K562 (cell line): ENCODE results near the gene ZNF593OS. TPM values are rescaled to one million over a fixed set of nuclear protein-coding genes. Genes with fewer than 3 reads are reported as not detected.

Source experiments
- CBFA2T3 ChIP-seq: fragments of 450-650 bp; IDR thresholded peaks from 2 replicates; pipeline ENCODE4 v1.6.1; 2017
- CEBPB ChIP-seq: fragments of 450-650 bp; IDR thresholded peaks from 2 replicates; pipeline ENCODE4 v1.6.1; 2016; ENCODE audit warnings: missing genetic modification characterization, missing compliant biosample characterization
- DACH1 ChIP-seq: fragments of 450-650 bp; IDR thresholded peaks from 2 replicates; pipeline ENCODE4 v1.6.1; 2018; ENCODE audit not compliant: partially characterized antibody
- E4F1 ChIP-seq: fragments of 250-450 bp; sonication (Bioruptor Pico); IDR thresholded peaks from 2 replicates; pipeline ENCODE4 v1.5.0; 2021; ENCODE audit warnings: mild to moderate bottlenecking, borderline replicate concordance
- EZH2 ChIP-seq: IDR thresholded peaks from 2 replicates; pipeline ENCODE4 v1.6.1; 2012; ENCODE audit warnings: low read depth, mild to moderate bottlenecking, inconsistent platforms, low read length, borderline replicate concordance
- JUN ChIP-seq, 2 experiments: sonication (generic) in 1 of 2; formaldehyde crosslinking in 1 of 2; IDR thresholded peaks; 2 replicates each; pipeline versions ENCODE4 v1.6.1 to v1.8.0; 2012 to 2022; ENCODE audit warnings: borderline replicate concordance in 2 of 2, mild to moderate bottlenecking in 2 of 2, improper control_type of control experiment in 1 of 2, low read depth in 1 of 2, low read length in 1 of 2, missing genetic modification reagents in 1 of 2
- LEF1 ChIP-seq: fragments of 450-650 bp; IDR thresholded peaks from 2 replicates; pipeline ENCODE4 v1.6.1; 2016; ENCODE audit warnings: mild to moderate bottlenecking
- MEF2D ChIP-seq: conservative IDR thresholded peaks from 2 replicates; pipeline ENCODE4 v1.6.1; 2016; ENCODE audit warnings: low read depth, missing genetic modification characterization, missing compliant biosample characterization
- NFIX ChIP-seq: fragments of 250-450 bp; sonication (Bioruptor Pico); IDR thresholded peaks from 2 replicates; pipeline ENCODE4 v1.4.0; 2020; ENCODE audit warnings: low read depth, mild to moderate bottlenecking, moderate library complexity
- RBM34 ChIP-seq: fragments of 200-400 bp; formaldehyde crosslinking; IDR thresholded peaks from 2 replicates; pipeline ENCODE4 v1.6.1; 2018; ENCODE audit warnings: low read length, borderline replicate concordance; ENCODE audit not compliant: insufficient read depth
- TAL1 ChIP-seq: fragments of 450-650 bp; IDR thresholded peaks from 2 replicates; pipeline ENCODE4 v1.6.1; 2016; ENCODE audit warnings: mild to moderate bottlenecking
- TEAD1 ChIP-seq, 2 experiments: fragments of 450-650 bp in 1 of 2; sonication (generic) in 1 of 2; formaldehyde crosslinking; IDR thresholded peaks; 2 replicates each; pipeline versions ENCODE4 v1.4.0 to v1.8.0; 2020 to 2022; ENCODE audit warnings: mild to moderate bottlenecking in 2 of 2, missing genetic modification reagents in 1 of 2
- ZBTB11 ChIP-seq, 3 experiments: fragments of 200-800 bp in 1 of 3; fragments of 250-450 bp in 1 of 3; fragments of 450-650 bp in 1 of 3; sonication (Bioruptor Pico) in 1 of 3; sonication (Bioruptor generic) in 1 of 3; formaldehyde crosslinking in 1 of 3; IDR thresholded peaks; 2 replicates each; pipeline versions ENCODE4 v1.6.1 to v1.8.0; 2016 to 2022; ENCODE audit warnings: mild to moderate bottlenecking in 2 of 3, missing genetic modification characterization in 2 of 3, missing compliant biosample characterization in 1 of 3, moderate library complexity in 1 of 3
- ZNF277 ChIP-seq: fragments of 250-450 bp; sonication (Bioruptor Pico); IDR thresholded peaks from 2 replicates; pipeline ENCODE4 v1.8.0; 2022; ENCODE audit warnings: inconsistent platforms, mild to moderate bottlenecking, moderate library complexity, borderline replicate concordance
- polyA plus RNA-seq, 8 experiments: library from polyadenylated mRNA; depleted of rRNA in 4 of 8; stranded (reverse) in 5 of 8; unstranded in 3 of 8; fragments of >200 nt; fragmentation: Nextera tagmentation in 2 of 8; fragmentation: Illumina TruSeq in 1 of 8; extraction: Ambion mirVana in 2 of 8; extraction: Trizol in 1 of 8; gene quantifications; 2 replicates each; pipeline versions ENCODE4 v1.2.1 to v1.2.3, GENCODE V29; 2011 to 2014; ENCODE audit warnings: inconsistent platforms in 1 of 8, missing spikeins in 1 of 8
- total RNA-seq, 7 experiments: library from RNA; depleted of rRNA in 6 of 7; stranded (reverse); fragments of >200 nt in 6 of 7; fragmentation: Illumina TruSeq in 2 of 7; extraction: Trizol in 2 of 7; gene quantifications; 2 replicates each; pipeline versions ENCODE4 v1.2.1 to v1.2.3, GENCODE V29; 2011 to 2021; ENCODE audit warnings: low replicate concordance in 1 of 7
- TF ChIP-seq, protein P1 (sequence below): IDR thresholded peaks from 3 replicates; pipeline ENCODE4 v1.6.1; 2011; ENCODE audit warnings: borderline replicate concordance, mild to moderate bottlenecking; ENCODE audit not compliant: insufficient read length, insufficient read depth

The ZNF593OS gene
- total and polyA plus RNA-seq, 9 of the 15 experiments (the other 6 are each of a cell fraction or from before 2014, with no cell fraction given), result 0.24 to 0.27 TPM; not detected in 7

GRCh38 chr1:26121854-26122773 lies 49.5 kb downstream of the ZNF593OS start (continued):
- TF ChIP-seq LEF1 (peak; percentile 28; the same call in 1 of the 2 replicates), EZH2 (no peak), JUN (IDR thresholded peaks at IDR 0.05; ENCODE audit: borderline replicate concordance, low read depth, low read length) (no peak), JUN (CRISPR knock-in tag; IDR thresholded peaks at IDR 0.05; ENCODE audit: borderline replicate concordance) (no peak), DACH1 (peak; percentile 52), RBM34 (no peak), E4F1 (CRISPR knock-in tag) (no peak), CBFA2T3 (peak; percentile 78), TEAD1 (CRISPR knock-in tag; IDR thresholded peaks at IDR 0.05) (no peak), NFIX (CRISPR knock-in tag) (no peak), MEF2D (tag) (peak; percentile 30; the same call in 1 of the 2 replicates), ZNF277 (CRISPR knock-in tag) (no peak), TAL1 (peak; percentile 74), ZBTB11 (CRISPR knock-in tag; IDR thresholded peaks at IDR 0.05) (peak in 1 of 3 experiments; percentile 46; a peak in 1 of 6 replicates), CEBPB (peak; percentile 88)
- TF ChIP-seq, protein P1, sequence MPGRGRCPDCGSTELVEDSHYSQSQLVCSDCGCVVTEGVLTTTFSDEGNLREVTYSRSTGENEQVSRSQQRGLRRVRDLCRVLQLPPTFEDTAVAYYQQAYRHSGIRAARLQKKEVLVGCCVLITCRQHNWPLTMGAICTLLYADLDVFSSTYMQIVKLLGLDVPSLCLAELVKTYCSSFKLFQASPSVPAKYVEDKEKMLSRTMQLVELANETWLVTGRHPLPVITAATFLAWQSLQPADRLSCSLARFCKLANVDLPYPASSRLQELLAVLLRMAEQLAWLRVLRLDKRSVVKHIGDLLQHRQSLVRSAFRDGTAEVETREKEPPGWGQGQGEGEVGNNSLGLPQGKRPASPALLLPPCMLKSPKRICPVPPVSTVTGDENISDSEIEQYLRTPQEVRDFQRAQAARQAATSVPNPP, result no peak
